Measurements from ENCODE around the gene VPS26A.
A peak's percentile ranks its signal among the peaks of the same experiment; 100 is the strongest.

The VPS26A gene

GRCh38 chr10:69179743-69180524 is 56.0 kb downstream of the VPS26A start, which contains the start of gene SUPV3L1 (continued):
- TF ChIP-seq, protein P1, sequence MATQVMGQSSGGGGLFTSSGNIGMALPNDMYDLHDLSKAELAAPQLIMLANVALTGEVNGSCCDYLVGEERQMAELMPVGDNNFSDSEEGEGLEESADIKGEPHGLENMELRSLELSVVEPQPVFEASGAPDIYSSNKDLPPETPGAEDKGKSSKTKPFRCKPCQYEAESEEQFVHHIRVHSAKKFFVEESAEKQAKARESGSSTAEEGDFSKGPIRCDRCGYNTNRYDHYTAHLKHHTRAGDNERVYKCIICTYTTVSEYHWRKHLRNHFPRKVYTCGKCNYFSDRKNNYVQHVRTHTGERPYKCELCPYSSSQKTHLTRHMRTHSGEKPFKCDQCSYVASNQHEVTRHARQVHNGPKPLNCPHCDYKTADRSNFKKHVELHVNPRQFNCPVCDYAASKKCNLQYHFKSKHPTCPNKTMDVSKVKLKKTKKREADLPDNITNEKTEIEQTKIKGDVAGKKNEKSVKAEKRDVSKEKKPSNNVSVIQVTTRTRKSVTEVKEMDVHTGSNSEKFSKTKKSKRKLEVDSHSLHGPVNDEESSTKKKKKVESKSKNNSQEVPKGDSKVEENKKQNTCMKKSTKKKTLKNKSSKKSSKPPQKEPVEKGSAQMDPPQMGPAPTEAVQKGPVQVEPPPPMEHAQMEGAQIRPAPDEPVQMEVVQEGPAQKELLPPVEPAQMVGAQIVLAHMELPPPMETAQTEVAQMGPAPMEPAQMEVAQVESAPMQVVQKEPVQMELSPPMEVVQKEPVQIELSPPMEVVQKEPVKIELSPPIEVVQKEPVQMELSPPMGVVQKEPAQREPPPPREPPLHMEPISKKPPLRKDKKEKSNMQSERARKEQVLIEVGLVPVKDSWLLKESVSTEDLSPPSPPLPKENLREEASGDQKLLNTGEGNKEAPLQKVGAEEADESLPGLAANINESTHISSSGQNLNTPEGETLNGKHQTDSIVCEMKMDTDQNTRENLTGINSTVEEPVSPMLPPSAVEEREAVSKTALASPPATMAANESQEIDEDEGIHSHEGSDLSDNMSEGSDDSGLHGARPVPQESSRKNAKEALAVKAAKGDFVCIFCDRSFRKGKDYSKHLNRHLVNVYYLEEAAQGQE (tag by site-specific recombination; IDR thresholded peaks at IDR 0.05), result no peak
- TF ChIP-seq ZNF514 (tag by site-specific recombination; IDR thresholded peaks at IDR 0.05) (no peak), ZNF768 (tag by site-specific recombination; IDR thresholded peaks at IDR 0.05) (no peak), ZEB2 (tag by site-specific recombination; IDR thresholded peaks at IDR 0.05) (peak; percentile 81), SP2 (tag by site-specific recombination; IDR thresholded peaks at IDR 0.05) (peak; percentile 45), INSM2 (tag by site-specific recombination; IDR thresholded peaks at IDR 0.05) (peak; percentile 72; the same call in 1 of the 2 replicates), BCL11A (tag by site-specific recombination; IDR thresholded peaks at IDR 0.05; ENCODE audit: low read depth) (0 out of 2 replicates have a peak, but pooled peaks have one; percentile 56), ZNF16 (tag by site-specific recombination; IDR thresholded peaks at IDR 0.05; ENCODE audit: low read depth) (0 out of 2 replicates have a peak, but pooled peaks have one; percentile 15), ZNF548 (tag by site-specific recombination; IDR thresholded peaks at IDR 0.05) (no peak), PRDM2 (tag by site-specific recombination; IDR thresholded peaks at IDR 0.05; ENCODE audit: borderline replicate concordance) (no peak), ZNF248 (tag by site-specific recombination; IDR thresholded peaks at IDR 0.05) (no peak), ZNF140 (tag by site-specific recombination; IDR thresholded peaks at IDR 0.05) (no peak), ZBTB26 (tag by site-specific recombination; optimal IDR thresholded peaks at IDR 0.05) (peak; percentile 78), ZNF654 (tag by site-specific recombination; IDR thresholded peaks at IDR 0.05; ENCODE audit: low read depth) (no peak), SALL2 (tag by site-specific recombination; IDR thresholded peaks at IDR 0.05; ENCODE audit: borderline replicate concordance) (no peak), OSR2 (tag by site-specific recombination; IDR thresholded peaks at IDR 0.05) (peak; percentile 36; the same call in 1 of the 2 replicates), ZNF660 (tag by site-specific recombination; IDR thresholded peaks at IDR 0.05) (peak; percentile 84; the same call in 1 of the 2 replicates), HOXA7 (CRISPR knock-in tag; IDR thresholded peaks at IDR 0.05; ENCODE audit: borderline replicate concordance) (no peak), ZNF488 (tag by site-specific recombination; IDR thresholded peaks at IDR 0.05) (no peak)
- TF ChIP-seq, protein P2, sequence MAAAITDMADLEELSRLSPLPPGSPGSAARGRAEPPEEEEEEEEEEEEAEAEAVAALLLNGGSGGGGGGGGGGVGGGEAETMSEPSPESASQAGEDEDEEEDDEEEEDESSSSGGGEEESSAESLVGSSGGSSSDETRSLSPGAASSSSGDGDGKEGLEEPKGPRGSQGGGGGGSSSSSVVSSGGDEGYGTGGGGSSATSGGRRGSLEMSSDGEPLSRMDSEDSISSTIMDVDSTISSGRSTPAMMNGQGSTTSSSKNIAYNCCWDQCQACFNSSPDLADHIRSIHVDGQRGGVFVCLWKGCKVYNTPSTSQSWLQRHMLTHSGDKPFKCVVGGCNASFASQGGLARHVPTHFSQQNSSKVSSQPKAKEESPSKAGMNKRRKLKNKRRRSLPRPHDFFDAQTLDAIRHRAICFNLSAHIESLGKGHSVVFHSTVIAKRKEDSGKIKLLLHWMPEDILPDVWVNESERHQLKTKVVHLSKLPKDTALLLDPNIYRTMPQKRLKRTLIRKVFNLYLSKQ (tag by site-specific recombination; IDR thresholded peaks at IDR 0.05; ENCODE audit: borderline replicate concordance), result no peak
